Measurements from ENCODE around the gene SDK1.

- no peak for TF ChIP-seq POLR2A (IDR thresholded peaks at IDR 0.05)
- TF ChIP-seq CTCF (IDR thresholded peaks at IDR 0.05) = no peak
Measured at GRCh38 chr7:3304131-3304530, 3.1 kb downstream of the SDK1 start.
